Gastrocnemius medialis (tissue), 4 donors: ENCODE data around the gene TRIP11. TPM values are rescaled to one million over a fixed set of nuclear protein-coding genes. Genes with fewer than 3 reads are reported as not detected.
A peak's percentile ranks its signal among the peaks of the same experiment; 100 is the strongest.

ENCODE experiments used
- ATAC-seq, 2 donors: fragments of 150-250 bp; one replicate each; pipeline ENCODE4 v1.9.1; 2016
- DNase-seq, 2 donors: peaks; one replicate each; pipeline ENCODE4 v3.0.0-alpha.2; 2019
- H3K27ac ChIP-seq, 4 donors: fragments of 200-600 bp; sonication (generic); 1 replicate in 1 of 4; 2 replicates in 3 of 4; pipeline ENCODE4 v1.5.1; 2016 to 2018; ENCODE audit warnings: mild to moderate bottlenecking in 2 of 4, moderate library complexity in 1 of 4
- H3K27me3 ChIP-seq, 3 donors: fragments of 200-600 bp; sonication (generic) in 2 of 3; 1 replicate in 1 of 3; 2 replicates in 2 of 3; pipeline versions ENCODE4 v1.5.1 to v1.6.0; 2016 to 2019; ENCODE audit warnings: mild to moderate bottlenecking in 1 of 3, moderate library complexity in 1 of 3
- H3K36me3 ChIP-seq, 2 donors: fragments of 200-600 bp; sonication (generic) in 1 of 2; one replicate each; pipeline ENCODE4 v1.5.1; 2017 to 2018
- H3K4me1 ChIP-seq, 2 donors: fragments of 200-600 bp; sonication (generic) in 1 of 2; one replicate each; pipeline ENCODE4 v1.5.1; 2016 to 2017; ENCODE audit warnings: mild to moderate bottlenecking in 2 of 2
- H3K4me3 ChIP-seq, 4 donors: fragments of 200-600 bp; sonication (generic) in 3 of 4; 1 replicate in 1 of 4; 2 replicates in 3 of 4; pipeline ENCODE4 v1.5.1; 2016 to 2019; ENCODE audit warnings: mild to moderate bottlenecking in 2 of 4
- H3K9me3 ChIP-seq, 3 donors: fragments of 200-600 bp; sonication (generic) in 2 of 3; 1 replicate in 1 of 3; 2 replicates in 2 of 3; pipeline ENCODE4 v1.5.1; 2016 to 2019
- CTCF ChIP-seq, 5 experiments: fragments of 450-650 bp in 3 of 5; fragments of 200-600 bp in 2 of 5; sonication (generic) in 2 of 5; IDR thresholded peaks in 4 of 5; conservative IDR thresholded peaks in 1 of 5; 1 replicate in 4 of 5; 2 replicates in 1 of 5; pipeline ENCODE4 v1.5.1; 2016 to 2019; ENCODE audit warnings: antibody characterized with exemption in 5 of 5, mild to moderate bottlenecking in 3 of 5, moderate library complexity in 3 of 5
- POLR2A ChIP-seq, 2 donors: fragments of 450-650 bp; IDR thresholded peaks; one replicate each; pipeline ENCODE4 v1.6.1; 2017; ENCODE audit warnings: antibody characterized with exemption in 2 of 2, mild to moderate bottlenecking in 2 of 2, moderate library complexity in 2 of 2
- in situ Hi-C, 4 donors: fragments of 200-750 bp; cut with MboI; loops; one replicate each; pipeline versions ENCODE4 v1.15.0 to v1.8.0; 2017; ENCODE audit warnings: low sequenced_read_pairs in 4 of 4
- intact Hi-C: fragments of 100-400 bp; cut with DNase I; formaldehyde crosslinking; loops from one replicate; pipeline ENCODE4 v1.15.1; 2023; ENCODE audit warnings: low total_unique reads
- total RNA-seq, 4 donors: library from RNA; depleted of rRNA; stranded (reverse); fragments of >200 nt; gene quantifications; one replicate each; pipeline versions ENCODE4 v1.1.0 to v1.2.3, GENCODE V29; 2016

Gene TRIP11
- total RNA-seq, 4 donors from 2014 or later, result 22.0 to 39.6 (median 30.2) TPM

GRCh38 chr14:92039063-92039718 is 668 bp downstream of the TRIP11 start:
- H3K4me1 ChIP-seq, result peaks cover 38 to 42% of the 10 kb centered on the region in 2 donors
- intact Hi-C loops (loop anchor here (5.0 kb wide), 3 partner anchors 47 to 527 kb away; partner anchors contain the start of genes CPSF2, NDUFB1 and PPP4R3A), in situ Hi-C loops (loop anchor here in 1 of 4 donors (5.0 to 25.0 kb wide), 2 partner anchors 68 to 527 kb away; partner anchors contain the start of genes ATXN3 and PPP4R3A)
- DNase-seq (peak in 1 of 2 donors; percentile 46), ATAC-seq (peak; percentile 37 to 45)
- H3K27me3 ChIP-seq, result no peaks in the 10 kb centered on the region
- no peaks in the 10 kb centered on the region for H3K9me3 ChIP-seq
- H3K36me3 ChIP-seq, result no peaks in the 10 kb centered on the region
- peak overlapping the region; percentile 84 to 99 (median 94) for H3K4me3 ChIP-seq
- TF ChIP-seq POLR2A (IDR thresholded peaks at IDR 0.05) (no peak), CTCF (IDR thresholded peaks at IDR 0.05 in 4 of 5, conservative IDR thresholded peaks at IDR 0.05 in 1 of 5) (no peak)
- H3K27ac ChIP-seq, result peak overlapping the region; percentile 96 to 100 (median 97)

- peak overlapping the region; percentile 84 to 99 (median 94) for H3K4me3 ChIP-seq
- intact Hi-C loops (loop anchor here (5.0 kb wide), 3 partner anchors 46 to 526 kb away; partner anchors contain the start of genes CPSF2, NDUFB1 and PPP4R3A), in situ Hi-C loops (loop anchor here in 1 of 4 donors (5.0 to 25.0 kb wide), 2 partner anchors 69 to 526 kb away; partner anchors contain the start of genes ATXN3 and PPP4R3A)
- DNase-seq (no peak), ATAC-seq (no peak)
- peaks cover 0 to 2% of the 10 kb centered on the region in 2 donors for H3K36me3 ChIP-seq
- peak overlapping the region in 3 of 4 donors; percentile 96 to 100 (median 97) for H3K27ac ChIP-seq
- no peak for TF ChIP-seq CTCF (IDR thresholded peaks at IDR 0.05 in 4 of 5, conservative IDR thresholded peaks at IDR 0.05 in 1 of 5)
- TF ChIP-seq POLR2A (IDR thresholded peaks at IDR 0.05), result no peak
- H3K27me3 ChIP-seq, result no peaks in the 10 kb centered on the region
- peaks cover 38 to 42% of the 10 kb centered on the region in 2 donors for H3K4me1 ChIP-seq
- no peaks in the 10 kb centered on the region for H3K9me3 ChIP-seq
These were observed 1.9 kb downstream of the TRIP11 start for GRCh38 chr14:92037989-92038388.

- no peaks in the 10 kb centered on the region for H3K9me3 ChIP-seq
- H3K36me3 ChIP-seq, result peaks cover 0 to 22% of the 10 kb centered on the region in 2 donors
- H3K4me3 ChIP-seq, result no peak overlapping the region
- ATAC-seq (no peak), DNase-seq (no peak)
- in situ Hi-C loops, result loop anchor here in 1 of 4 donors (5.0 to 25.0 kb wide), 2 partner anchors 71 to 524 kb away; partner anchors contain the start of genes ATXN3 and PPP4R3A
- H3K27ac ChIP-seq, result no peak overlapping the region
- peaks cover 32 to 34% of the 10 kb centered on the region in 2 donors for H3K4me1 ChIP-seq
- TF ChIP-seq POLR2A (IDR thresholded peaks at IDR 0.05) (no peak), CTCF (IDR thresholded peaks at IDR 0.05 in 4 of 5, conservative IDR thresholded peaks at IDR 0.05 in 1 of 5) (no peak)
- H3K27me3 ChIP-seq, result no peaks in the 10 kb centered on the region
- intact Hi-C loops, result loop anchor here (5.0 kb wide), 3 partner anchors 44 to 524 kb away; partner anchors contain the start of genes CPSF2, NDUFB1 and PPP4R3A
These were observed 4.0 kb downstream of the TRIP11 start for GRCh38 chr14:92035890-92036289.

GRCh38 chr14:92033906-92034687 is 5.8 kb downstream of the TRIP11 start:
- Histone ChIP-seq H3K36me3 (peaks cover 0 to 30% of the 10 kb centered on the region in 2 donors), H3K4me1 (peaks cover 30 to 31% of the 10 kb centered on the region in 2 donors), H3K27me3 (no peaks in the 10 kb centered on the region), H3K27ac (no peak overlapping the region), H3K9me3 (no peaks in the 10 kb centered on the region), H3K4me3 (no peak overlapping the region)
- no peak for TF ChIP-seq POLR2A (IDR thresholded peaks at IDR 0.05)
- no peak for TF ChIP-seq CTCF (IDR thresholded peaks at IDR 0.05 in 4 of 5, conservative IDR thresholded peaks at IDR 0.05 in 1 of 5)
- ATAC-seq (no peak), DNase-seq (no peak)
- in situ Hi-C loops (loop anchor here in 1 of 4 donors (25.0 kb wide), 1 partner anchor 522 kb away; the partner anchor contains the start of gene PPP4R3A), intact Hi-C loops (no loop called here)
